Activated CD4-positive, alpha-beta memory T cell treated with anti-CD3 and anti-CD28 coated beads for 36 hours (primary cell): ENCODE results near the gene IRAK2. TPM values are rescaled to one million over a fixed set of nuclear protein-coding genes. Genes with fewer than 3 reads are reported as not detected.
A peak's percentile ranks its signal among the peaks of the same experiment; 100 is the strongest.
"Not testable (repeated sequence)": the region's sequence is repeated elsewhere in the genome, so short reads cannot be mapped to it uniquely, and the experiment has no call there.

ENCODE experiments used
- CTCF ChIA-PET: fragments of 350-600 bp; sonication (Branson Sonifier 250); formaldehyde crosslinking; loops from one replicate; lab custom pipeline; 2021; ENCODE audit warnings: antibody characterized with exemption, inconsistent platforms; lab: Charles Lee
- POLR2A ChIA-PET: fragments of 350-600 bp; sonication (Branson Sonifier 250); formaldehyde crosslinking; loops from one replicate; lab custom pipeline; 2021; ENCODE audit warnings: antibody characterized with exemption; lab: Charles Lee
- DNase-seq: peaks from one replicate; pipeline ENCODE4 v3.0.0-alpha.2; 2020
- H3K27ac Mint-ChIP-seq: one replicate; pipeline ENCODE4 v1.8.0; 2021; ENCODE audit warnings: mixed read lengths
- H3K27me3 Mint-ChIP-seq: one replicate; pipeline ENCODE4 v1.8.0; 2021; ENCODE audit warnings: mixed read lengths
- H3K36me3 Mint-ChIP-seq: one replicate; pipeline ENCODE4 v1.8.0; 2021; ENCODE audit warnings: mixed read lengths
- H3K4me1 Mint-ChIP-seq: one replicate; pipeline ENCODE4 v1.8.0; 2021; ENCODE audit warnings: low read depth, mixed read lengths
- H3K4me3 Mint-ChIP-seq: one replicate; pipeline ENCODE4 v1.8.0; 2021; ENCODE audit warnings: mild to moderate bottlenecking, mixed read lengths
- H3K9me3 Mint-ChIP-seq: one replicate; pipeline ENCODE4 v1.8.0; 2021; ENCODE audit warnings: mixed read lengths
- intact Hi-C: fragments of 100-400 bp; cut with micrococcal nuclease; formaldehyde crosslinking; loops from one replicate; pipeline ENCODE4 v1.15.1; 2023
- total RNA-seq, 2 experiments: library from RNA; stranded (reverse); gene quantifications; one replicate each; pipeline ENCODE4 v1.2.3, GENCODE V29; 2021

The IRAK2 gene
- total RNA-seq, 2 experiments from 2014 or later: 7.3 to 8.3 TPM

DNA sequence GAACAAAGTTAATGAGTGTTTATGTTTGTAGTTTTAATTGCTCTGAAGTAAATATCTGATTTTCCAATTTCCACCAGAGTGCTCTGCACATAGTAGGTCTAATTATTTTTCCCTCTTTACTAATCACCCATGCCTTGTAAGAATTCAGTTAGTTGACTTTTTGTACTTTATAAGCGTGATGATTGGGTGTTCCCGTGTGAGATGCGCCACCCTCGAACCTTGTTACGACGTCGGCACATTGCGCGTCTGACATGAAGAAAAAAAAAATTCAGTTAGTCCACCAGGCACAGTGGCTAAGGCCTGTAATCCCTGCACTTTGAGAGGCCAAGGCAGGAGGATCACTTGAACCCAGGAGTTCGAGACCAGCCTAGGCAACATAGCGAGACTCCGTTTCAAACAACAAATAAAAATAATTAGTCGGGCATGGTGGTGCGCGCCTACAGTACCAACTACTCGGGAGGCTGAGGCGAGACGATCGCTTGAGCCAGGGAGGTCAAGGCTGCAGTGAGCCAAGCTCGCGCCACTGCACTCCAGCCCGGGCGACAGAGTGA is 23.6 kb upstream of the IRAK2 start:
- intact Hi-C loops: loop anchor here (1.0 kb wide), 1 partner anchor 26 kb away; the partner anchor contains the start of gene BRK1
- peak overlapping the region; percentile 83 for H3K27ac Mint-ChIP-seq
- no peaks in the 10 kb centered on the region for H3K9me3 Mint-ChIP-seq
- ChIA-PET CTCF (interaction anchor here (1.0 to 1.3 kb wide), 5 partner anchors 22 to 180 kb away, joined by 3 to 5 read pairs (median 4); partner anchors contain the start of genes IRAK2 and SEC13), POLR2A (interaction anchor here (0.6 to 1.4 kb wide), 9 partner anchors 25 to 179 kb away, joined by 3 to 10 read pairs (median 5); partner anchors contain the start of genes BRK1 and SEC13)
- no peaks in the 10 kb centered on the region for H3K27me3 Mint-ChIP-seq
- peak overlapping the region; percentile 96 for H3K4me3 Mint-ChIP-seq
- DNase-seq: no peak
- peaks cover 22% of the 10 kb centered on the region for H3K36me3 Mint-ChIP-seq
- peaks cover 20% of the 10 kb centered on the region for H3K4me1 Mint-ChIP-seq

DNA sequence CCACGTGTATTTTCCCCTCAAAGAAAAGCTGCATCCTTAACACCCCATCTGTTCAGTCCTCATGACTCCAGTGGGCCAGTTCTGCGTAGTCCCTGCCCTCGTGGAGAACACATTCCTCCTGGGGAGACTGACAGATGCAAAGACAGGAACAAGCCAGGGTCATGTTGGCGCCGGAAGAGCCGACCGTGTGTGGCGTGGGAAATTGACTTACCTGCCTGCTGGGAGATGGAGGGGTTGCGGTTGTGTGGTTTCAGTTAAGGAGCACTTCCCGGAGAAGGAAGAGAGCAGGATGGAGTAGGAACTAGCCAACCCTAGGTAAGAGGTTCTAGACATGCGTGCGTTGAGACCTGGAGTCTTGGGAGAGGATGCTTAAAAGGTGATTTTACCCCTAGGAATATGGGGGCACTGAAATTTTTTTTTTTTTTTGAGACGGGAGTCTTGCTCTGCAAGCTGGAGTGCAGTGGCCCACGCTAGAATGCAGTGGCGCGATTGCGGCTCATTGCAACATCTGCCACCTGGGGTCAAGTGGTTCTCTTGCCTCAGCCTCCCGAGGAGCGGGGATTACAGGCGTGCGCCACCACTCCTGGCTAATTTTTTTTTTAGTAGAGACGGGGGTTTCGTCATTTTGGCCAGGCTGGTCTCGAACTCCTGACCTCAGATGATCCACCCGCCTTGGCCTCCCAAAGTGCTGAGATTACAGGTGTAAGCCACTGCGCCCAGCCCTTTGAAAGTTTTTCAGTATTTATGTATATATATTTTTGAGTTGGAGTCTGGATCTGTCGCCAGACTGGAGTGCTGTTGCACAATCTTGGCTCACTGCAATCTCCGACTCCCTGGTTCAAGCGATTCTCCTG is 21.8 kb upstream of the IRAK2 start:
- Mint-ChIP-seq H3K4me1 (peaks cover 27% of the 10 kb centered on the region), H3K27me3 (no peaks in the 10 kb centered on the region), H3K4me3 (peak overlapping the region; percentile 96), H3K27ac (peak overlapping the region; percentile 83), H3K36me3 (peaks cover 28% of the 10 kb centered on the region), H3K9me3 (no peaks in the 10 kb centered on the region)
- POLR2A ChIA-PET: interaction anchor here (0.8 to 1.0 kb wide), 2 partner anchors 56 to 493 kb away, joined by 3 to 4 read pairs; no protein-coding TSS in a partner anchor
- DNase-seq: peak; percentile 53
- intact Hi-C loops: loop anchor here (1.0 to 2.0 kb wide), 3 partner anchors 50 to 106 kb away; partner anchors contain the start of gene TATDN2
- CTCF ChIA-PET: interaction anchor here (0.8 kb wide), 1 partner anchor 43 kb away, joined by 3 read pairs; no protein-coding TSS in a partner anchor

DNA sequence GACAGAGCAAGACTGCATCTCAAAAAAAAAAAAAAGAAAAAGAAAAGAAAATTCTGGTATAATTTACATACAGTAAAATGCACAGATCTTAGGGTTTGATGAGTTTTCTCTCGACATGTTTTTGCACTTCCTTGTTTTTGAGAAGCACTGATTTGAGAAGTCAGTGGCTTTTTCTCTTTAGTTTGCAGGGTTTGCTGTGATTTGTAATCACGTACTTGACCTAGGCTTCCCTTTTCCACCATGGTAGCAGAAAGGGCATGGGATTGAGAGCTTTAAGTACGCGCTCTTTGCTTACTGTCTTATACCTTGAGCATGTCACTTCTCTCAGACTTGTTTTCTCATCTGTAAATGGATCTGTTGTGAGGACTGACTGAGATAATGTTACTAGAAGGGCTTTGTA is 19.0 kb upstream of the IRAK2 start:
- ChIA-PET POLR2A (no interaction called here), CTCF (no interaction called here)
- Mint-ChIP-seq H3K27ac (peak overlapping the region; percentile 48), H3K27me3 (no peaks in the 10 kb centered on the region), H3K4me3 (peak overlapping the region; percentile 61), H3K9me3 (no peaks in the 10 kb centered on the region), H3K36me3 (peaks cover 48% of the 10 kb centered on the region), H3K4me1 (peaks cover 28% of the 10 kb centered on the region)
- intact Hi-C loops: no loop called here
- no peak for DNase-seq

DNA sequence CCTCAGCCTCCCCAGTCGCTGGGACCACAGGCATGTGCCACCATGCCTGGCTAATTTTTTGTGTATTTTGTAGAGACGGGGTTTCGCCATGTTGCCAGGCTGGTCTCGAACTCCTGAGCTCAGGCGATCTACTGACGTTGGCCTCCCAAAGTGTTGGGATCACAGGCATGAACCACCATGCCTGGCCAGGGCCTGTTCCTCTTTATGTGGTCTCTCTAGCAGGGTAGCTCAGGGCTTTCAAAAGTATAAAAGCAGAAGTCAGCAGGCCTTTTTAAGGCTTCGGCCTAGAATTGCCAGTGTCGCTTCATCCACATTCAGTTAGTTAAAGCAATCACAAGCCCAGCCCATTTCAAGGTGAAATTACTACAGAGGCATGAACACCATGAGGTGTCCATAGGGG is 15.5 kb upstream of the IRAK2 start:
- peaks cover 18% of the 10 kb centered on the region for H3K4me1 Mint-ChIP-seq
- intact Hi-C loops: no loop called here
- no peaks in the 10 kb centered on the region for H3K27me3 Mint-ChIP-seq
- no peak overlapping the region for H3K4me3 Mint-ChIP-seq
- POLR2A ChIA-PET: interaction anchor here (1.1 kb wide), 1 partner anchor 98 kb away, joined by 3 read pairs; no protein-coding TSS in a partner anchor
- no peaks in the 10 kb centered on the region for H3K9me3 Mint-ChIP-seq
- DNase-seq: no peak
- CTCF ChIA-PET: no interaction called here
- no peak overlapping the region for H3K27ac Mint-ChIP-seq
- peaks cover 41% of the 10 kb centered on the region for H3K36me3 Mint-ChIP-seq

DNA sequence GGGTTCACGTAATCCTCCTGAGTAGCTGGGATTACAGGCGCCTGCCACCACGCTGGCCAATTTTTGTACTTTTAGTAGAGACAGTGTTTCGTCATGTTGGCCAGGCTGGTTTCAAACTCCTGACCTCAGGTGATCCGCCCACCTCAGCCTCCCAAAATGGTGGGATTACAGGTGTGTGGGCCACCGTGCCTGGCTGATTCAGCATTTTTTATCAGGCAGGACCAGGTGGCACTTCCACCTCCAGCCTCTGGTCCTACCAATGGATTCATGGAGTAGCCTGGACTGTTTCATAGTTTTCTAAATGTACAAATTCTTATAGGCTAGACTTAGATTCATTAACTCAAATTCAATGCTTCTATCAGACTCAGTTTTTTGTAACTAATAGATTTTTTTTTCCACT is 13.7 kb upstream of the IRAK2 start:
- ChIA-PET POLR2A (no interaction called here), CTCF (interaction anchor here (0.9 kb wide), 1 partner anchor 113 kb away, joined by 3 read pairs; no protein-coding TSS in a partner anchor)
- intact Hi-C loops: no loop called here
- no peak overlapping the region for H3K27ac Mint-ChIP-seq
- H3K36me3 Mint-ChIP-seq: peaks cover 39% of the 10 kb centered on the region
- no peaks in the 10 kb centered on the region for H3K9me3 Mint-ChIP-seq
- no peak overlapping the region for H3K4me3 Mint-ChIP-seq
- DNase-seq: no peak
- peaks cover 9% of the 10 kb centered on the region for H3K4me1 Mint-ChIP-seq
- no peaks in the 10 kb centered on the region for H3K27me3 Mint-ChIP-seq

DNA sequence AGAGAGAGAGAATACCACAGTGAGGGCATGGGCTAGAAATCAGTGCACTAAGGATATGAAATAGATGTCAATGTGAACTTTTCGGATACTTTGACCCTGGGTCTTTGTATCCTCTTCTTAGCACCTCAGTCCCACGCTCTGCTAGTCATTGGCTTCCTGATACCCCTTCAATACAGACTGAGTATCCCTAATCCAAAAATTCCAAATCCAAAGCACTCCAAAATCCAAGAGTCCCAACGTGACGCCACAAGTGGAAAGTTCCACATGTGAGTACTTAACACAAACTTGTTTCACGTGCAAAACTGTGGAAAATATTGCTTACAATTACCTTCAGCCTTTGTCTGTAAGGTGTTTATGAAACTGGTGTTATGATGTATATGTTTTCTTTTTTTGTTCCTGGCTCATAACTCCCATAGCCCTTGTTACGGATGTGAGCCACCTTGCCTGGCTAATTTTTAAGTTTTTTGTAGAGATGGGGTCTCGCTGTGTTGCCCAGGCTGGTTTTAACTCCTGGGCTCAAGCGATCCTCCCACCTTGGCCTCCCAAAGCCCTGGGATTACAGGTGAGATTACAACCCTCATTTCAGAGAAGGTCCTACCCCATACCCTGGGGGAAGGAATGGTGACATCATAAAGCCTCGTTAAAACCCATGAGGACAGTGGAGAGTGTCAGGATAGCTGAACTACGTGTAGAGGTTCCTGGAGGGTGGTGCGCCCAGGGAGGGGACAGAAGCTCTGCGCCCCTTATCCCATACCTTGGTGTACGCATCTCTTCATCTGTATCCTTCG is 10.2 kb upstream of the IRAK2 start:
- intact Hi-C loops: no loop called here
- Mint-ChIP-seq H3K4me1 (no peaks in the 10 kb centered on the region), H3K27me3 (no peaks in the 10 kb centered on the region), H3K9me3 (peaks cover 3% of the 10 kb centered on the region), H3K27ac (no peak overlapping the region), H3K36me3 (peaks cover 28% of the 10 kb centered on the region), H3K4me3 (no peak overlapping the region)
- POLR2A ChIA-PET: no interaction called here
- DNase-seq: no peak
- CTCF ChIA-PET: interaction anchor here (0.8 kb wide), 1 partner anchor 9 kb away, joined by 4 read pairs; no protein-coding TSS in a partner anchor

DNA sequence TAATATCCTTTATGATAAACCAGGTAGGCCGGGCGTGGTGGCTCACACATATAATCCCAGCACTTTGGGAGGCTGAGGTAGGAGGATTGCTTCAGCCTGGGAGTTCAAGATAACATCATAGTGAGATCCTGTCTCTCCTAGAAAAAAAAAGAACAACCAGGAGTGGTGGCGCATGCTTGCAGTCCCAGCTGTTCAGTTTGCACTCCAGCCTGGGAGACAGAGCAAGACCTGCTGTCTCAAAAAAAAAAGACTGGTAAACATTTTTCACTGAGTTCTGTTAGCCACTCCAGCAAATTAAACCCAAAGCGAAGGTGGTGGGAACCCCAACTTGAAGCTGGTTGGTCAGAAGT is 9.6 kb upstream of the IRAK2 start:
- H3K4me3 Mint-ChIP-seq: no peak overlapping the region
- peaks cover 23% of the 10 kb centered on the region for H3K36me3 Mint-ChIP-seq
- POLR2A ChIA-PET: interaction anchor here (0.7 kb wide), 1 partner anchor 223 kb away, joined by 3 read pairs; no protein-coding TSS in a partner anchor

DNA sequence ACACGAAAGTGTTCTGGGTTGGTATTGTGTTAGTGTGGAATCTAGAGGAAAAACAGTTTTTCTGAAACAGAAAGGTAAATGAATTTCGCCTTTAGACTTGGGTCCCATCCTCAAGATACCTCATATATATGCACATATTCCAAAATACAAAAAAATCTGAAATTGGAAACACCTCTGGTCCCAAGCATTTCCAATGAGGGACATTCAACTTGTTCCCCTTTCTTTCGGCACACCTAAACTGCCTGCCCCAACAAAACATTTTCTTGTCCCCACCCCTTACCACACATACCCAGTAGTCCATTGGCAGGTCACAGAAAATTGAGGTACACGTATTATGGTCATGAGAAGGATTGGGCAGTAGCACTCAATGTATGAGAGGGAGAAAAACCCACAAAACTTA is 9.1 kb upstream of the IRAK2 start:
- ChIA-PET POLR2A (interaction anchor here (0.7 kb wide), 1 partner anchor 223 kb away, joined by 3 read pairs; no protein-coding TSS in a partner anchor), CTCF (interaction anchor here (1.0 kb wide), 1 partner anchor 10 kb away, joined by 3 read pairs; no protein-coding TSS in a partner anchor)
- Mint-ChIP-seq H3K27me3 (no peaks in the 10 kb centered on the region), H3K9me3 (peaks cover 3% of the 10 kb centered on the region), H3K4me3 (no peak overlapping the region), H3K27ac (no peak overlapping the region), H3K36me3 (peaks cover 19% of the 10 kb centered on the region), H3K4me1 (no peaks in the 10 kb centered on the region)
- no peak for DNase-seq
- intact Hi-C loops: no loop called here

More for the DNA sequence above, 9.6 kb upstream of the IRAK2 start:
- no peaks in the 10 kb centered on the region for H3K4me1 Mint-ChIP-seq
- H3K27me3 Mint-ChIP-seq: no peaks in the 10 kb centered on the region
- intact Hi-C loops: no loop called here
- no peak overlapping the region for H3K27ac Mint-ChIP-seq
- CTCF ChIA-PET: interaction anchor here (0.8 kb wide), 1 partner anchor 9 kb away, joined by 4 read pairs; no protein-coding TSS in a partner anchor
- peaks cover 3% of the 10 kb centered on the region for H3K9me3 Mint-ChIP-seq
- DNase-seq: no peak

DNA sequence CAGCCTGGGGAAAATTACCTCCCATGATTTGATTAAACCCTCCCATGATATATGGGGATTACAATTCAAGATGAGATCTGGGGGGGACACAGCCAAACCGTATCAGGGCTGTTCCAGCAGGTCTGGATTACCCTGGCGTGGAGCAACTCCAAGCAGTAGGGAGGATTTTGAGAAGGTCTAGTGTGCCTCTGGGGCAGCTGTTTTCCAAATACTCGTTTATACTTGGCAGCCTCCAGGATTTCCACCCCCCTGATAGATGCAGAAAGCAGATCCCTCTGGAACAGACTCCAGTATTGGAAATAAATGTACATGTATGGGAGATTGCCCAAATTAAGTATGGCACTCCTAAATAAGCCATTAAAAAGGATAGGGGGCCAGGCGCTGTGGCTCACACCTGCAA is 7.7 kb upstream of the IRAK2 start:
- CTCF ChIA-PET: no interaction called here
- H3K36me3 Mint-ChIP-seq: peaks cover 14% of the 10 kb centered on the region
- no peaks in the 10 kb centered on the region for H3K27me3 Mint-ChIP-seq
- peaks cover 3% of the 10 kb centered on the region for H3K9me3 Mint-ChIP-seq
- no peaks in the 10 kb centered on the region for H3K4me1 Mint-ChIP-seq
- intact Hi-C loops: no loop called here
- POLR2A ChIA-PET: no interaction called here
- no peak overlapping the region for H3K4me3 Mint-ChIP-seq
- DNase-seq: no peak
- H3K27ac Mint-ChIP-seq: no peak overlapping the region

DNA sequence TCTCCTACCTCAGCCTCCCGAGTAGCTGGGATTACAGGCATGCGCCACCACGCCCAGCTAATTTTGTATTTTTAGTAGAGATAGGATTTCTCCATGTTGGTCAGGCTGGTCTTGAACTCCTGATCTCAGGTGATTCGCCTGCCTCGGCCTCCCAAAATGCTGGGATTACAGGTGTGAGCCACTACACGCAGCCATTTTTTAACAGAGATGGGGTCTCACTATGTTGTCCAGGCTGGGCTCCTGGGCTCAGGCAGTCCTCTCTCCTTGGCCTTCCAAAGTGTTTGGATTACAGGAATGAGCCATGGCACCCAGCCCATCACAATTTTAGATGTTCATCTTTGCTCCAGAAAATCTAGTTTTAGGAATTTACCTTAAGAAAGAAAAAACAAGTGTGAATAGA is 6.2 kb upstream of the IRAK2 start:
- H3K27me3 Mint-ChIP-seq, DNase-seq, H3K4me1 Mint-ChIP-seq, intact Hi-C loops, H3K4me3 Mint-ChIP-seq, CTCF ChIA-PET, H3K9me3 Mint-ChIP-seq, H3K27ac Mint-ChIP-seq: not testable (repeated sequence)
- peaks cover 11% of the 10 kb centered on the region for H3K36me3 Mint-ChIP-seq
- POLR2A ChIA-PET: interaction anchor here (0.6 kb wide), 1 partner anchor 98 kb away, joined by 3 read pairs; no protein-coding TSS in a partner anchor

DNA sequence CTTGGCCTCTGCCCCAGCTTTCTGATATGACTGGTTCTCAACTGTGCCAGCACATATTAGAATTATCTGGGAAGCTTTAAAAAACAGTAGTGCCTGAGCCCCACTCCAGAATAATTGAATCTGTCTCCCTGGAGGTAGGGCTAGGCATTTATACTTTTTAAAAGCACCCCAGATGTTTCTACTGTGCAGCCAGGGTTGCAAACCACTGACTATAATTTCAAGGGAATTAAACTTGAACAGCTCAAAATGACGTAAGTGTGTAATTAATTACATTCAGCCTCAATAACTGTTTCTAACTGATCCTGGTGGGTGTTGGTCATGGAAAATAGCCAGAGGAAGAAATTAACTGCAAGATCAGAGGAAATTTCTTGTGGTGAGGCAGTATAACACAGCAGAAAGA is 4.4 kb upstream of the IRAK2 start:
- intact Hi-C loops: no loop called here
- ChIA-PET POLR2A (interaction anchor here (0.6 kb wide), 1 partner anchor 29 kb away, joined by 3 read pairs; no protein-coding TSS in a partner anchor), CTCF (no interaction called here)
- Mint-ChIP-seq H3K4me3 (no peak overlapping the region), H3K4me1 (peaks cover 2% of the 10 kb centered on the region), H3K9me3 (peaks cover 3% of the 10 kb centered on the region), H3K36me3 (peaks cover 8% of the 10 kb centered on the region), H3K27me3 (no peaks in the 10 kb centered on the region), H3K27ac (no peak overlapping the region)
- no peak for DNase-seq
